K562 (cell line): ENCODE measurements around the gene BNIPL. TPM values are rescaled to one million over a fixed set of nuclear protein-coding genes. Genes with fewer than 3 reads are reported as not detected.
A peak's percentile ranks its signal among the peaks of the same experiment; 100 is the strongest.

Source experiments
- ATF2 ChIP-seq: sonication (generic); formaldehyde crosslinking; IDR thresholded peaks from 2 replicates; pipeline ENCODE4 v1.8.1; 2022; ENCODE audit warnings: missing genetic modification reagents
- ATF3 ChIP-seq, 2 experiments: fragments of 450-650 bp in 1 of 2; sonication (generic) in 1 of 2; formaldehyde crosslinking in 1 of 2; IDR thresholded peaks in 1 of 2; conservative IDR thresholded peaks in 1 of 2; 2 replicates each; pipeline versions ENCODE4 v1.6.1 to v1.8.1; 2016 to 2023; ENCODE audit warnings: mild to moderate bottlenecking in 2 of 2, moderate library complexity in 2 of 2, inconsistent platforms in 1 of 2, missing genetic modification reagents in 1 of 2
- ATF6 ChIP-seq: sonication (generic); formaldehyde crosslinking; IDR thresholded peaks from 2 replicates; pipeline ENCODE4 v1.4.0; 2020; ENCODE audit warnings: mild to moderate bottlenecking, missing genetic modification reagents
- CBX5 ChIP-seq: IDR thresholded peaks from 2 replicates; pipeline ENCODE4 v1.6.1; 2014; ENCODE audit warnings: low read depth, borderline replicate concordance
- ELF2 ChIP-seq: fragments of 250-450 bp; sonication (Bioruptor Pico); IDR thresholded peaks from 2 replicates; pipeline ENCODE4 v1.5.0; 2021; ENCODE audit warnings: mild to moderate bottlenecking
- HDAC1 ChIP-seq, 2 experiments: fragments of 450-650 bp; IDR thresholded peaks; 2 replicates each; pipeline ENCODE4 v1.6.1; 2016 to 2017; ENCODE audit warnings: inconsistent platforms in 1 of 2, mild to moderate bottlenecking in 1 of 2, moderate library complexity in 1 of 2
- MAZ ChIP-seq, 2 experiments: fragments of 450-650 bp in 1 of 2; sonication (generic) in 1 of 2; formaldehyde crosslinking; IDR thresholded peaks in 1 of 2; conservative IDR thresholded peaks in 1 of 2; 2 replicates each; pipeline versions ENCODE4 v1.4.0 to v1.5.0; 2020; ENCODE audit warnings: mild to moderate bottlenecking in 1 of 2, missing genetic modification reagents in 1 of 2
- MBD2 ChIP-seq: sonication (generic); IDR thresholded peaks from 2 replicates; pipeline ENCODE4 v1.6.1; 2016; ENCODE audit warnings: low read depth, borderline replicate concordance
- MTF1 ChIP-seq: fragments of 250-450 bp; sonication (Bioruptor Pico); IDR thresholded peaks from 2 replicates; pipeline ENCODE4 v1.9.0; 2021; ENCODE audit warnings: moderate library complexity, mild to moderate bottlenecking, inconsistent platforms, borderline replicate concordance
- NCOA2 ChIP-seq, 2 experiments: fragments of 450-650 bp; IDR thresholded peaks; 2 replicates each; pipeline ENCODE4 v1.6.1; 2018; ENCODE audit warnings: mild to moderate bottlenecking in 2 of 2, moderate library complexity in 1 of 2; ENCODE audit not compliant: partially characterized antibody in 2 of 2
- PTRF ChIP-seq: fragments of 450-650 bp; IDR thresholded peaks from 2 replicates; pipeline ENCODE4 v1.6.1; 2016; ENCODE audit warnings: mild to moderate bottlenecking, missing genetic modification characterization, missing compliant biosample characterization
- RB1 ChIP-seq: fragments of 450-650 bp; IDR thresholded peaks from 2 replicates; pipeline ENCODE4 v1.6.1; 2017; ENCODE audit warnings: low read depth, mild to moderate bottlenecking
- RBM39 ChIP-seq: fragments of 200-400 bp; formaldehyde crosslinking; optimal IDR thresholded peaks from 2 replicates; pipeline ENCODE3; 2018; ENCODE audit warnings: low read depth, low read length
- SIRT6 ChIP-seq: IDR thresholded peaks from one replicate; pipeline ENCODE4 v1.6.1; 2012; ENCODE audit warnings: low read depth, mild to moderate bottlenecking, control low read depth, inconsistent platforms, low read length, moderate library complexity
- STAT5B ChIP-seq: fragments of 250-450 bp; sonication (Bioruptor Pico); IDR thresholded peaks from 2 replicates; pipeline ENCODE4 v1.8.0; 2021; ENCODE audit warnings: mild to moderate bottlenecking, inconsistent platforms
- THRAP3 ChIP-seq: fragments of 450-650 bp; IDR thresholded peaks from 2 replicates; pipeline ENCODE4 v1.6.1; 2016; ENCODE audit warnings: mild to moderate bottlenecking, inconsistent platforms, borderline replicate concordance
- ZNF24 ChIP-seq: fragments of 450-650 bp; IDR thresholded peaks from 2 replicates; pipeline ENCODE4 v1.6.1; 2016
- ZNF444 ChIP-seq: fragments of 250-450 bp; sonication (Bioruptor Pico); IDR thresholded peaks from 2 replicates; pipeline ENCODE4 v1.4.0; 2020; ENCODE audit warnings: mild to moderate bottlenecking, moderate library complexity
- ZNF445 ChIP-seq: fragments of 250-450 bp; sonication (Bioruptor Pico); IDR thresholded peaks from 2 replicates; pipeline ENCODE4 v1.4.0; 2020; ENCODE audit warnings: low read depth, mild to moderate bottlenecking, moderate library complexity
- polyA plus RNA-seq, 8 experiments: library from polyadenylated mRNA; depleted of rRNA in 4 of 8; stranded (reverse) in 5 of 8; unstranded in 3 of 8; fragments of >200 nt; fragmentation: Nextera tagmentation in 2 of 8; fragmentation: Illumina TruSeq in 1 of 8; extraction: Ambion mirVana in 2 of 8; extraction: Trizol in 1 of 8; gene quantifications; 2 replicates each; pipeline versions ENCODE4 v1.2.1 to v1.2.3, GENCODE V29; 2011 to 2014; ENCODE audit warnings: inconsistent platforms in 1 of 8, missing spikeins in 1 of 8
- total RNA-seq, 7 experiments: library from RNA; depleted of rRNA in 6 of 7; stranded (reverse); fragments of >200 nt in 6 of 7; fragmentation: Illumina TruSeq in 2 of 7; extraction: Trizol in 2 of 7; gene quantifications; 2 replicates each; pipeline versions ENCODE4 v1.2.1 to v1.2.3, GENCODE V29; 2011 to 2021; ENCODE audit warnings: low replicate concordance in 1 of 7
- TF ChIP-seq, protein P1 (sequence below): sonication (generic); formaldehyde crosslinking; IDR thresholded peaks from 2 replicates; pipeline ENCODE4 v1.8.0; 2022; ENCODE audit warnings: missing genetic modification reagents, mild to moderate bottlenecking, borderline replicate concordance

BNIPL gene
- total and polyA plus RNA-seq, 9 of the 15 experiments (the other 6 are each of a cell fraction or from before 2014, with no cell fraction given): 0.08 to 1.4 (median 0.68) TPM

DNA sequence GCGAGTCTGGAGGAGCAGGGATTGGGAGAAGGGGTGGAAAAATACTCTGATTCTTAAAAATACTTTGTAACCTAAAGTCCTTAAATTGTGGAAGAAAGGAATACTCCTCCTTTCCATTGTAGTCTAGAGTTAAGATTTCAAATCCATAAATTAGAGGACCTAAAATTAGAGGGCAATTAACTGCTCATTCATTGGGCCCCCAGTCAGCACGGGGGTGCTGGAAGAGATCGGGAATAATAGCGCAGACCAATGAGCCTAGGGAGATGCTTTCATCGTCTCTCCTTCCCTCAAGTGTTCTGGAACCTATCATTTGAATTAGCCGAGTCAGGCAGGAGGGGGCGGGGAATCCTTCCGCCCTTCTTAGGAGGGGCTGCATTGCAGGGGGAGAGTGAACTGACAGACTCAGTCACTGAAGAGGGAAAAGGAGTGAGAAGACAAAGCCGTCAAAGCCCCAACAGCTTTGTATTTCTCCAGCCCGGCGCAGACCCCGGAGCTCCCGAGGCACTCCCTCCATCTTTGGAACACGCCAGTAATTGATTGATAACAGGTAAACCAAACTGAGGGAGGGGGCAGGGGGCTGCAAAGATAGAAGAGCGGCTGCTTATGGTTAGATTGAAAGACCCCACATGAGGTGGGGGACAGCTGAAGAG, 23.7 kb downstream of the BNIPL start, which contains the start of gene MLLT11 (continued):
- TF ChIP-seq ATF6 (no peak), SIRT6 (no peak), MTF1 (CRISPR knock-in tag) (no peak), ZNF445 (CRISPR knock-in tag) (no peak), PTRF (tag) (no peak), ZNF24 (no peak), MAZ (CRISPR knock-in tag; conservative IDR thresholded peaks at IDR 0.05 in 1 of 2, IDR thresholded peaks at IDR 0.05 in 1 of 2) (peak in 1 of 2 experiments; percentile 52; a peak in 2 of 4 replicates), ATF3 (IDR thresholded peaks at IDR 0.05) (no peak), ATF3 (CRISPR knock-in tag; conservative IDR thresholded peaks at IDR 0.05) (no peak), ELF2 (CRISPR knock-in tag) (no peak), STAT5B (CRISPR knock-in tag) (no peak), RB1 (no peak), NCOA2 (IDR thresholded peaks at IDR 0.05; ENCODE audit: partially characterized antibody in 2 of 2) (no peak), RBM39 (no peak), ZNF444 (CRISPR knock-in tag) (no peak), THRAP3 (no peak), CBX5 (no peak), MBD2 (no peak), HDAC1 (IDR thresholded peaks at IDR 0.05) (peak in 1 of 2 experiments; percentile 34; a peak in 1 of 4 replicates), ATF2 (CRISPR knock-in tag) (no peak)
- TF ChIP-seq, protein P1, sequence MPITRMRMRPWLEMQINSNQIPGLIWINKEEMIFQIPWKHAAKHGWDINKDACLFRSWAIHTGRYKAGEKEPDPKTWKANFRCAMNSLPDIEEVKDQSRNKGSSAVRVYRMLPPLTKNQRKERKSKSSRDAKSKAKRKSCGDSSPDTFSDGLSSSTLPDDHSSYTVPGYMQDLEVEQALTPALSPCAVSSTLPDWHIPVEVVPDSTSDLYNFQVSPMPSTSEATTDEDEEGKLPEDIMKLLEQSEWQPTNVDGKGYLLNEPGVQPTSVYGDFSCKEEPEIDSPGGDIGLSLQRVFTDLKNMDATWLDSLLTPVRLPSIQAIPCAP: no peak
